Measurements from ENCODE around the gene PVALB.

- no peak for TF ChIP-seq CTCF (IDR thresholded peaks at IDR 0.05)
- no peak for TF ChIP-seq ZFX (IDR thresholded peaks at IDR 0.05; ENCODE audit: borderline replicate concordance)
Observed at GRCh38 chr22:36797374-36797773, 19.5 kb downstream of the PVALB start.

All from 22Rv1 (cell line).